Left ventricle myocardium inferior (tissue), 1 donor: ENCODE measurements around the gene SDK1. TPM values are rescaled to one million over a fixed set of nuclear protein-coding genes. Genes with fewer than 3 reads are reported as not detected.

ENCODE experiments used
- DNase-seq: peaks from one replicate; pipeline ENCODE4 v3.0.0-alpha.2; 2020
- H3K27ac ChIP-seq: fragments of 200-600 bp; replicated peaks from 2 replicates; pipeline ENCODE4 v1.8.0; 2021
- H3K27me3 ChIP-seq: fragments of 200-600 bp; 2 replicates; pipeline ENCODE4 v1.8.0; 2021; ENCODE audit warnings: low read depth
- H3K36me3 ChIP-seq: fragments of 200-600 bp; 2 replicates; pipeline ENCODE4 v1.8.0; 2021
- H3K4me1 ChIP-seq: fragments of 200-600 bp; 2 replicates; pipeline ENCODE4 v1.8.0; 2021
- H3K4me3 ChIP-seq: fragments of 200-600 bp; 2 replicates; pipeline ENCODE4 v1.8.0; 2021; ENCODE audit warnings: mild to moderate bottlenecking, moderate library complexity
- H3K9me3 ChIP-seq: fragments of 200-600 bp; replicated peaks from 2 replicates; pipeline ENCODE4 v1.8.0; 2021
- intact Hi-C: fragments of 100-400 bp; cut with micrococcal nuclease; formaldehyde crosslinking; loops from one replicate; pipeline ENCODE4 v1.11.0; 2022
- total RNA-seq: library from RNA; stranded (reverse); fragmentation: NEBNext Ultra II Directional; extraction: Animal tissue kit (Norgen Biotek cat#: 25700); gene quantifications from one replicate; pipeline ENCODE4 v1.2.1, GENCODE V29; 2021
- TF ChIP-seq, protein P1 (sequence below): fragments of 200-600 bp; IDR thresholded peaks from 2 replicates; pipeline ENCODE4 v1.8.0; 2021; ENCODE audit warnings: antibody characterized with exemption, mild to moderate bottlenecking, borderline replicate concordance
- donor health status: DM: no; HTN: yes; CAD: no; lungs with severe emphysema.

The SDK1 gene
- total RNA-seq, 1 donor from 2014 or later = 1.3 TPM

DNA sequence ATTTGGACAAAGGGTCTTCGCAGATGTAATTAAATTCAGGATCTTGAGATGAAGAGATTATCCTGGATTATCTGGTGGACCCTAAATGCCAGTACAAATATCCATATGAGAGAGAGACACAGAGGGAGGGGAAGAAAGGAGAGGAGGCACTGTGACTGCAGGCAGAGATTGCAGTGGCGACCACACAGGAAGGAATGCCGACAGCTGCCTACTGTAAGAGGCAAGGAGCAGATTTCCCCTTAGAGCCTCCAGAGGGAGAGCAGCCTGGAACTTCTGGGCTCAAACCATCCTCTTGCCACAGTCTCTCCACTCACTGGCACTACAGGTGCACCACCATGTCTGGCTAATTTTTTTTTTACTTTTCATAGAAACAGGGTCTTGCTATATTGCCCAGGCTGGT, 152.3 kb downstream of the SDK1 start:
- peaks cover 6% of the 10 kb centered on the region for H3K27me3 ChIP-seq
- no peak overlapping the region for H3K27ac ChIP-seq
- intact Hi-C loops = no loop called here
- H3K9me3 ChIP-seq = peaks cover 10% of the 10 kb centered on the region
- H3K4me1 ChIP-seq = no peaks in the 10 kb centered on the region
- TF ChIP-seq, protein P1, sequence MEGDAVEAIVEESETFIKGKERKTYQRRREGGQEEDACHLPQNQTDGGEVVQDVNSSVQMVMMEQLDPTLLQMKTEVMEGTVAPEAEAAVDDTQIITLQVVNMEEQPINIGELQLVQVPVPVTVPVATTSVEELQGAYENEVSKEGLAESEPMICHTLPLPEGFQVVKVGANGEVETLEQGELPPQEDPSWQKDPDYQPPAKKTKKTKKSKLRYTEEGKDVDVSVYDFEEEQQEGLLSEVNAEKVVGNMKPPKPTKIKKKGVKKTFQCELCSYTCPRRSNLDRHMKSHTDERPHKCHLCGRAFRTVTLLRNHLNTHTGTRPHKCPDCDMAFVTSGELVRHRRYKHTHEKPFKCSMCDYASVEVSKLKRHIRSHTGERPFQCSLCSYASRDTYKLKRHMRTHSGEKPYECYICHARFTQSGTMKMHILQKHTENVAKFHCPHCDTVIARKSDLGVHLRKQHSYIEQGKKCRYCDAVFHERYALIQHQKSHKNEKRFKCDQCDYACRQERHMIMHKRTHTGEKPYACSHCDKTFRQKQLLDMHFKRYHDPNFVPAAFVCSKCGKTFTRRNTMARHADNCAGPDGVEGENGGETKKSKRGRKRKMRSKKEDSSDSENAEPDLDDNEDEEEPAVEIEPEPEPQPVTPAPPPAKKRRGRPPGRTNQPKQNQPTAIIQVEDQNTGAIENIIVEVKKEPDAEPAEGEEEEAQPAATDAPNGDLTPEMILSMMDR = no peak
- H3K36me3 ChIP-seq = no peaks in the 10 kb centered on the region
- no peak for DNase-seq
- no peak overlapping the region for H3K4me3 ChIP-seq

DNA sequence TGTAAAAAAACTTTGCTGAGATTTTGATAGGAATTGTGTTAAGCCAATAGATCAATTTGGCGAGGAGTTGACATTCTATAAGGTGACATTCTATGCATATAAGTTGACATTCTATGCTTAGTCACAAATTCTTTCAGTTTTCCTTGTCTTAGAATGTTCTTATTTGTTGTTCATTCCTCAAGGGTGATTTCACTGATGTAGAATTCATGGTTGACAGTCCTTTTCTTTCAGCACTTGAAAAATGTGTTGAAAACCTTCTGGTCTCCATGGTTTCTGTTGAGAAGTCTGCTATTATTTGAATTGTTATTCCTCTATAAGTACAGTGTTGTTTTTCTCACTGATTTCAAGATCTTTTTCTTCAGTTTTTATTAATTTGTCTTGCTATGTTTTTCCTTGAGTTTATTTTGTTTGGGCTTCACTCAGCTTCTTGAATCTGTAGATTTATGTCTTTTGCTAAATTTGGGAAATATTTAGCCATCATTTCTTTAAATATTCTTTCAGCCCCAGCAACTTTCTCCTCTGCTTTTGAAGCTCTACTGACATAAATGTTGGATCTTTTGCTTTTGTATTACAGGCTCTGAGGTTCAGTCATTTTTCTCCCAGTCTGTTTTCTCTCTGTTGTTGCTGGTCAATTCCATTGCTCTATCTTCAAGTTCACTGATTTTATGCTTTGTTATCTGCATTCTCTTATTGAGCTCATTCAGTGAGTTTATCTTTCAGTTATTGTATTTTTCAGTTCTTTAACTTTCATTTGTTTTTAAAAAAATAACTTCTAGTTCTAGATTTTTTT, 154.9 kb downstream of the SDK1 start:
- intact Hi-C loops = no loop called here
- Histone ChIP-seq H3K36me3 (no peaks in the 10 kb centered on the region), H3K27me3 (peaks cover 6% of the 10 kb centered on the region), H3K27ac (no peak overlapping the region), H3K9me3 (peaks cover 10% of the 10 kb centered on the region), H3K4me1 (no peaks in the 10 kb centered on the region), H3K4me3 (no peak overlapping the region)
- TF ChIP-seq, protein P1 = no peak
- no peak for DNase-seq

DNA sequence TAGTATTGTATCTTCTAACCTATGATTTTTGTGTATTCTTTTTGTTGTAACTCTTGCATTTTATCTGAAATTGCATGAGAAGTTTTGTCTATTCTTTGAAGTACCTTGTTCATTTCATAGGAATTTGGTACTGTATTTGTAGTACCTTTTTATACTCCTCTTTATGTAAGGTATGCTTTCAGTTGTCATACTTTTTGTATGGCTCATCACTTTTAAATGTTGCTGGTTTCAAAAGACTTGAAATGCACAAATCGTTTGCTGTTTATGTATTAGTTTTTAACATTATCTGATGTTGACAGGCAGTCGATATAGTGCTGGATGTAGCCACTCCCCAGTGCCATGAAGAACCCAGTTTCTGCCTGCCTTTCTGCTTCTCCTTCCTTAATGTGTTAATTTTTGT, 158.1 kb downstream of the SDK1 start:
- no peak for DNase-seq
- intact Hi-C loops = no loop called here
- Histone ChIP-seq H3K27me3 (no peaks in the 10 kb centered on the region), H3K4me1 (no peaks in the 10 kb centered on the region), H3K27ac (no peak overlapping the region), H3K9me3 (peaks cover 10% of the 10 kb centered on the region), H3K4me3 (no peak overlapping the region), H3K36me3 (no peaks in the 10 kb centered on the region)
- TF ChIP-seq, protein P1 = no peak

DNA sequence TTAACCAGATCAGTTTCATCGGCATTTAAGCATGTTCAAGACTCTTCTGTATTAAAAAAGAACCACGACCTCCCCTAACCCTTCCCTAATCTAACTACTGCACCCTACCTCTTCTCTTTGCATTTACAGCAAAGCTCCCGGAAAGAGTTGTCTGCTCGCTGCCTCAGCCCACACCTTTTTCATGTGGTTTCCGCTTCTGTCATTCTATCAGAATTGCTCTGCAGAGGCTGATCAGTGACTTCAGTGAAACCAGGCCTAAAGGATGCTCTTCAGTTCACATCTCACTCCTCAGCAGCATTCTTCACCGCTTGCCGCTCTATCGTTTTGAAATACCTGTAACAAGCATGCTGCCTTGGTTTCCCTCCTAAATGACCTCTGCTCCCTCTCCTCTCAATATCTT, 160.9 kb downstream of the SDK1 start:
- TF ChIP-seq, protein P1 = no peak
- no peak overlapping the region for H3K27ac ChIP-seq
- H3K4me3 ChIP-seq = no peak overlapping the region
- H3K27me3 ChIP-seq = no peaks in the 10 kb centered on the region
- intact Hi-C loops = no loop called here
- H3K9me3 ChIP-seq = no peaks in the 10 kb centered on the region
- DNase-seq = no peak
- no peaks in the 10 kb centered on the region for H3K4me1 ChIP-seq
- H3K36me3 ChIP-seq = no peaks in the 10 kb centered on the region

DNA sequence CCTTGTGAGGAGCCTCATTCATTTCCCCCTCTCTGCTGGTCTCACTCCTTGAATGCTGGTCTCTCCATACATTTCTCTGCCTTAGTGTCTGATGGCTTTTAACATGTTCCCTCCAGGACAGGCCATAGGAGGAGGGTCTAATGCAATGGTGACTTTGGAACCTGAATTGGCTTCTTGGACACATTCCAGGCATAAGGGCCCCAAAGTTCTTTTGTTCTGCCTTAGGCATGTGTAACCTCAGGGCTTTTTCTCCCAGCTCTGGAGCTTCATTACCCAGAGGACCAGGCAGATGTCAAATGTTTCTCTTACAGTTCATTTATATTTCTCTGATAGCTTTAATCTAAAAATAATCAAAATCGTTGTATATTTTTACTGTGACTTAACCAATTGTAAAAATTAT, 162.6 kb downstream of the SDK1 start:
- DNase-seq = no peak
- Histone ChIP-seq H3K27me3 (no peaks in the 10 kb centered on the region), H3K4me3 (no peak overlapping the region), H3K4me1 (no peaks in the 10 kb centered on the region), H3K36me3 (no peaks in the 10 kb centered on the region), H3K27ac (no peak overlapping the region), H3K9me3 (no peaks in the 10 kb centered on the region)
- TF ChIP-seq, protein P1 = no peak
- intact Hi-C loops = no loop called here
